SK-N-SH treated with all-trans-retinoic acid at 6 μM for 48 hours (cell line): ENCODE data around the gene ANKRD29.
"Not testable (repeated sequence)": the region's sequence is repeated elsewhere in the genome, so short reads cannot be mapped to it uniquely, and the experiment has no call there.

Experiments
- GLIS3 ChIP-seq: fragments of 250-450 bp; sonication (Bioruptor Pico); IDR thresholded peaks from 2 replicates; pipeline ENCODE4 v1.5.0; 2020; ENCODE audit warnings: mild to moderate bottlenecking, moderate library complexity
- SNAI2 ChIP-seq: fragments of 250-450 bp; sonication (Bioruptor Pico); IDR thresholded peaks from 2 replicates; pipeline ENCODE4 v1.5.0; 2020; ENCODE audit warnings: mild to moderate bottlenecking, moderate library complexity
- TCF4 ChIP-seq: fragments of 250-450 bp; sonication (Bioruptor Pico); IDR thresholded peaks from 2 replicates; pipeline ENCODE4 v1.8.0; 2021; ENCODE audit warnings: mild to moderate bottlenecking, moderate library complexity, borderline replicate concordance
- ZFP30 ChIP-seq: fragments of 450-650 bp; formaldehyde crosslinking; IDR thresholded peaks from 2 replicates; pipeline ENCODE4 v1.5.0; 2022; ENCODE audit warnings: mild to moderate bottlenecking, moderate library complexity
- TF ChIP-seq, protein P1 (sequence below): fragments of 250-450 bp; sonication (Bioruptor Pico); IDR thresholded peaks from 2 replicates; pipeline ENCODE4 v1.8.0; 2020; ENCODE audit warnings: mild to moderate bottlenecking, moderate library complexity, borderline replicate concordance

DNA sequence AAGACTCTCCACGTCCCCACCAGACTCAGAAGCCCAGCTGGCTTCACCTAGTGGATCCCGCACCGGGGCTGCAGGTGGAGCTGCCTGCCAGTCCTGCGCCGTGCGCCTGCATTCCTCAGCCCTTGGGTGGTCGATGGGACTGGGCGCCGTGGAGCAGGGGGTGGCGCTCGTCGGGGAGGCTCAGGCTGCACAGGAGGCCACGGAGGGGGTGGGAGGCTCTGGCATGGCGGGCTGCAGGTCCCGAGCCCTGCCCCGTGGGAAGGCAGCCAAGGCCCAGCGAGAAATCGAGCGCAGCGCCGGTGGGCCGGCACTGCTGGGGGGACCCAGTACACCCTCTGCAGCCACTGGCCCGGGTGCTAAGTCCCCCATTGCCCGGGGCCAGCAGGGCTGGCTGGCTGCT is 85.2 kb downstream of the ANKRD29 start:
- TF ChIP-seq ZFP30, SNAI2, GLIS3, TCF4 (CRISPR knock-in tag): not testable (repeated sequence)
- TF ChIP-seq, protein P1, sequence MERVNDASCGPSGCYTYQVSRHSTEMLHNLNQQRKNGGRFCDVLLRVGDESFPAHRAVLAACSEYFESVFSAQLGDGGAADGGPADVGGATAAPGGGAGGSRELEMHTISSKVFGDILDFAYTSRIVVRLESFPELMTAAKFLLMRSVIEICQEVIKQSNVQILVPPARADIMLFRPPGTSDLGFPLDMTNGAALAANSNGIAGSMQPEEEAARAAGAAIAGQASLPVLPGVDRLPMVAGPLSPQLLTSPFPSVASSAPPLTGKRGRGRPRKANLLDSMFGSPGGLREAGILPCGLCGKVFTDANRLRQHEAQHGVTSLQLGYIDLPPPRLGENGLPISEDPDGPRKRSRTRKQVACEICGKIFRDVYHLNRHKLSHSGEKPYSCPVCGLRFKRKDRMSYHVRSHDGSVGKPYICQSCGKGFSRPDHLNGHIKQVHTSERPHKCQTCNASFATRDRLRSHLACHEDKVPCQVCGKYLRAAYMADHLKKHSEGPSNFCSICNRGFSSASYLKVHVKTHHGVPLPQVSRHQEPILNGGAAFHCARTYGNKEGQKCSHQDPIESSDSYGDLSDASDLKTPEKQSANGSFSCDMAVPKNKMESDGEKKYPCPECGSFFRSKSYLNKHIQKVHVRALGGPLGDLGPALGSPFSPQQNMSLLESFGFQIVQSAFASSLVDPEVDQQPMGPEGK (CRISPR knock-in tag): not testable (repeated sequence)
